Mucosa of rectum (tissue), 2 donors: ENCODE measurements around the gene PI4K2B.

Source experiments
- H3K27ac ChIP-seq, 2 donors: one replicate each; pipeline ENCODE4 v1.7.0; 2013; ENCODE audit warnings: inconsistent platforms in 2 of 2, low read depth in 2 of 2, low read length in 2 of 2
- H3K27me3 ChIP-seq, 2 donors: one replicate each; pipeline ENCODE4 v1.7.0; 2013; ENCODE audit warnings: low read length in 2 of 2; ENCODE audit not compliant: control insufficient read depth in 2 of 2, insufficient read depth in 2 of 2
- H3K36me3 ChIP-seq, 2 donors: one replicate each; pipeline ENCODE4 v1.7.0; 2013; ENCODE audit warnings: low read length in 2 of 2; ENCODE audit not compliant: control insufficient read depth in 2 of 2, insufficient read depth in 2 of 2
- H3K4me1 ChIP-seq, 2 donors: one replicate each; pipeline ENCODE4 v1.7.0; 2013; ENCODE audit warnings: low read length in 2 of 2, mild to moderate bottlenecking in 1 of 2; ENCODE audit not compliant: control insufficient read depth in 2 of 2, insufficient read depth in 2 of 2
- H3K4me3 ChIP-seq, 2 donors: one replicate each; pipeline ENCODE4 v1.7.0; 2013; ENCODE audit warnings: low read length in 2 of 2
- H3K9ac ChIP-seq, 2 donors: one replicate each; pipeline ENCODE4 v1.7.0; 2013; ENCODE audit warnings: low read length in 2 of 2, low read depth in 1 of 2, mild to moderate bottlenecking in 1 of 2
- H3K9me3 ChIP-seq, 2 donors: one replicate each; pipeline ENCODE4 v1.7.0; 2013; ENCODE audit warnings: low read length in 2 of 2; ENCODE audit not compliant: control insufficient read depth in 2 of 2
- donor health status: healthy.
- donor health status: Normal muscosa, but diverticular disease.

The PI4K2B gene

GRCh38 chr4:25258980-25259578 lies 25.2 kb downstream of the PI4K2B start:
- Histone ChIP-seq H3K4me1 (no peaks in the 10 kb centered on the region), H3K27me3 (no peaks in the 10 kb centered on the region), H3K4me3 (no peak overlapping the region), H3K27ac (no peak overlapping the region), H3K9ac (no peak overlapping the region), H3K9me3 (no peaks in the 10 kb centered on the region), H3K36me3 (peaks cover 6 to 44% of the 10 kb centered on the region in 2 donors)

DNA sequence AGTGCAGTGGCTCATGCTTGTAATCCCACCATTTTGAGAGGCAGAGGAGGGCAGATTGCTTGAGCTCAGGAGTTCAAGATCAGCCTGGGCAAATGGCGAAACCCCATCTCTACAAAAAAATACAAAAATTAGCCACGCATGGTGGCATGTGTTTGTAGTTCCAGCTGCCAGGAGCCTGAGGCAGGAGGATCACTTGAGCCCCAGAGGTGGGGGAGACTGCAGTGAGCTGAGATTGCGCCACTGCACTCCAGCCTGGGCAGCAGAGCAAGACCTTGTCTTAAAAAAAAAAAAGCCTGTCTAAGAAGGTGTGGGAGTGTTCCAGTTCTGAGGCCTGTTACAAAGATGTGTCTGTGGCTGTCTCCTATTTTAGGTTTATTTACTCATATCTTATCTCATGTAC lies 38.0 kb downstream of the PI4K2B start:
- H3K36me3 ChIP-seq: peaks cover 4 to 9% of the 10 kb centered on the region in 2 donors
- no peak overlapping the region for H3K9ac ChIP-seq
- H3K9me3 ChIP-seq: no peaks in the 10 kb centered on the region
- no peak overlapping the region for H3K27ac ChIP-seq
- no peak overlapping the region for H3K4me3 ChIP-seq
- H3K27me3 ChIP-seq: no peaks in the 10 kb centered on the region
- no peaks in the 10 kb centered on the region for H3K4me1 ChIP-seq

DNA sequence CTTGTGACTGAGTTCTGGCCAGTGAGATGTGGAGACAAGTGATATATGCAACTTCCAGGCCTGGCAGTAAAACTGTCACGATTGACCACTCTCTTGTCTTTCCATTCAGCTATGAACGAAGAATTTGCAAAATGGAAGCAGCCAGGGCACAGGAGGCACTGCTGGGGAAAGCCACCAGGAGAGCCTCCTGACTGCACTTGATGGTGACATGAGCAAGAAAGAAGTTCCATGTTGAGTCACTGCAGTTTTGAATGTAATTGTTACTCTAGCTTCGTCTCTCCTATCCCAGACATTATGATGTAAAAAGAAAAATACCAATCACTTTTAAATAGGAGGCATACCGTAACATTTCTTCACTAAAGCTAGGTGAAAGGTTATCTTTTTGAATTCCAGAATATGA lies 46.4 kb downstream of the PI4K2B start:
- Histone ChIP-seq H3K4me1 (no peaks in the 10 kb centered on the region), H3K36me3 (peaks cover 7 to 13% of the 10 kb centered on the region in 2 donors), H3K9me3 (no peaks in the 10 kb centered on the region), H3K27me3 (no peaks in the 10 kb centered on the region), H3K9ac (no peak overlapping the region), H3K27ac (no peak overlapping the region), H3K4me3 (no peak overlapping the region)

DNA sequence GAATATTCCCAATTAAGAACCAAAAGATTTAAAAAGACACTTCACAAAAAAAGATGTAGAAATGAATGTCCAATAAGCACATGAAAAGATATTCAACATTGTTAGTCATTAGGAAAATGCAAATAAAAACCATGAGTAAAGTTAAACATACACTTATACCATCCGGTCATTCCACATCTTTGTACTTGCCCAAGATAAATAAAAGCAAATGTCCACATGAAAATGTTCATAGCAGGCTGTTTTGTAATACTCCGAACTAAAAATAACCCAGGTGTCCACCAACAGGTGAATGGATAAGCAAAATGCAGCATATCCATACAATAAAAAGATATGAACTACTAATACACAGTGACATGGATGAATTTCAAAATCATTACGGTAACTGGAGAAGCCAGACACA lies 50.1 kb downstream of the PI4K2B start:
- Histone ChIP-seq H3K36me3 (peaks cover 3 to 7% of the 10 kb centered on the region in 2 donors), H3K9me3 (no peaks in the 10 kb centered on the region), H3K27me3 (no peaks in the 10 kb centered on the region), H3K4me1 (no peaks in the 10 kb centered on the region), H3K9ac (no peak overlapping the region), H3K4me3 (no peak overlapping the region), H3K27ac (no peak overlapping the region)

GRCh38 chr4:25284466-25284865 lies 50.6 kb downstream of the PI4K2B start:
- Histone ChIP-seq H3K9me3 (no peaks in the 10 kb centered on the region), H3K4me1 (no peaks in the 10 kb centered on the region), H3K9ac (no peak overlapping the region), H3K27me3 (no peaks in the 10 kb centered on the region), H3K36me3 (peaks cover 3 to 7% of the 10 kb centered on the region in 2 donors), H3K4me3 (no peak overlapping the region), H3K27ac (no peak overlapping the region)

DNA sequence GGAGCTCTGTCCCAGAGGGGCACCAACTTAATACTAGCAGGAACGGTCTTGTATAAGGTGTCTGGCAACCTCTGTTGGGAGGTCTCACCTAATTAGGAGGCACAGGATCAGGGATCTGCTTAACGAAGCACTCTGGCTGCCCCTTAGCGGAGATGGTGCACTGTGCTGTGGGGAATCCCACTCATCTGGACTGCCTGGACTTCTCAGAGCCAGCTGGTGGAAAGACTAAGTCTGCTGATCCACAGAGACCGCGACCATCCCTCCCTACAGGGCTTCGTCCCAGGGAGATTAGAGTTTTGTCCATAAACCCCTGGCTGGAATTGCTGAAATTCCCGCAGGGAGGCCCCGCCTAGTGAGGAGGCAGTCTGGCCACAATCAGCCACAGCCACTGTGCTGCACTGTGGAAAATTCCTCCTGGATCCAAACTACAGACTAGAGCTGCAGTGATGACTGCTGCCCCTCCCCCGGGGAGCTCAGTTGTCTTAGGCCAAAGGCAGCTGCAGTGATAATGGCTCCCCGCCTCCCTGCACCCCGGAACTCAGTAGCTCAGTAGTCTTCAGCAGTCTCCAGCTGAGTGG lies 56.7 kb downstream of the PI4K2B start:
- Histone ChIP-seq H3K27me3 (no peaks in the 10 kb centered on the region), H3K9ac (no peak overlapping the region), H3K27ac (no peak overlapping the region), H3K4me1 (no peaks in the 10 kb centered on the region), H3K36me3 (no peaks in the 10 kb centered on the region), H3K9me3 (no peaks in the 10 kb centered on the region), H3K4me3 (no peak overlapping the region)

DNA sequence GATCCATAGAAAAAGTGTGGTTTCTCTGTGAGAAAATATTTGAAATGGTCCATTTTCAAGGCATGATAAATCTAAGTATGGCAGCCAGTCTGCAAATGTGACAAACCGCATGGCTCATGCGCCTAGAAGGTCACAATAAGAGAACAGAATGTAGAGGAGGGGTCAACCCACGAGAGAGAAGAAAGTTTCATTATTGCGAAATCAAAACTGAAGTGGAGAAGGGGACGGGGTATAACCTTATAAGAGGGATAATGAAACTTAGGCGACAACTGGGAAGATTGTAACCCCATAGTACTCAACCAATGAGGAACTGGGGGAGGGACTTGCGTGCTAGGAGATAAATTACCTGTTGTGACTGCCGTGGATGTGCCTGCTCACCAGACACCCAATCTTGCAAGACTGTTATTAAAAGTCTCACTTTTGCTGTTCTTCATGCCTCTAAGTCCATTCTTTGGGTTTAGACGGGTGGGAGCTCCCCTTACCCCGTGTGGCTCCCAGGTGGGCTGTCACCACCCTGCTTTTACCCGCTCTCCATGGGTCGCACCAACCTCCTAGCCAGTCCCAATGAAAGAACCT lies 57.4 kb downstream of the PI4K2B start:
- no peak overlapping the region for H3K4me3 ChIP-seq
- H3K9ac ChIP-seq: no peak overlapping the region
- no peaks in the 10 kb centered on the region for H3K4me1 ChIP-seq
- H3K36me3 ChIP-seq: no peaks in the 10 kb centered on the region
- H3K9me3 ChIP-seq: no peaks in the 10 kb centered on the region
- H3K27ac ChIP-seq: no peak overlapping the region
- H3K27me3 ChIP-seq: no peaks in the 10 kb centered on the region

DNA sequence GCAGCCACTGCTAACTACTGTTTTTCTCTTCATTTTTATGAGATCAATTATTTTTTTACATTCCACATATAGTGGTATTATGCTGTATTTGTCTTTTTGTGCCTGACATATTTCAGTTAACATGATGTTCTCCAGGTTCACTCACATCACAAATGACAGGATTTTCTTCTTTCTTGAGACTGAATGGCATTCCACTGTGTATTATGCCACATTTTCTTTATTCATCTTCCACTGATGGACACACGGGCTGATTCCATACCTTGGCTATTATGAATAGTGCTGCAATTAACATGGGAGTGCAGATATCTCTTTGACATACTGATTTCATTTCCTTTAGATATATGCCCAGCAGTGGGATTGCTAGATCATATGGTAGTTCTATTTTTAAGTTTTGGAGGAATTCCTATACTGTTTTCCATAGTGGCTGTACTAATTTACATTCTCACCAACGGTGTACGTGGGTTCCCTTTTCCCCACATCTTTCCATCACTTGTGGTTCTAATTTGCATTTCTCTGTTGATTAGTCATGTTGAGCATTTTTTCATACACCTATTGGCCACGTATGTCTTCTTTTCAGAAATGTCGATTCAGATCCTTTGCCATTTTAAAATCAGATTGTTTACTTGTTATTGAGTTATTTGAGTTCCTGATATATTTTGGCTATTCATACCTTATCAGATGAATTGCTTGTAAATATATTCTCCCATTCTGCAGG lies 63.9 kb downstream of the PI4K2B start:
- H3K4me3 ChIP-seq: no peak overlapping the region
- H3K9me3 ChIP-seq: no peaks in the 10 kb centered on the region
- H3K27ac ChIP-seq: no peak overlapping the region
- peaks cover 4 to 5% of the 10 kb centered on the region in 2 donors for H3K4me1 ChIP-seq
- no peaks in the 10 kb centered on the region for H3K27me3 ChIP-seq
- no peaks in the 10 kb centered on the region for H3K36me3 ChIP-seq
- no peak overlapping the region for H3K9ac ChIP-seq

DNA sequence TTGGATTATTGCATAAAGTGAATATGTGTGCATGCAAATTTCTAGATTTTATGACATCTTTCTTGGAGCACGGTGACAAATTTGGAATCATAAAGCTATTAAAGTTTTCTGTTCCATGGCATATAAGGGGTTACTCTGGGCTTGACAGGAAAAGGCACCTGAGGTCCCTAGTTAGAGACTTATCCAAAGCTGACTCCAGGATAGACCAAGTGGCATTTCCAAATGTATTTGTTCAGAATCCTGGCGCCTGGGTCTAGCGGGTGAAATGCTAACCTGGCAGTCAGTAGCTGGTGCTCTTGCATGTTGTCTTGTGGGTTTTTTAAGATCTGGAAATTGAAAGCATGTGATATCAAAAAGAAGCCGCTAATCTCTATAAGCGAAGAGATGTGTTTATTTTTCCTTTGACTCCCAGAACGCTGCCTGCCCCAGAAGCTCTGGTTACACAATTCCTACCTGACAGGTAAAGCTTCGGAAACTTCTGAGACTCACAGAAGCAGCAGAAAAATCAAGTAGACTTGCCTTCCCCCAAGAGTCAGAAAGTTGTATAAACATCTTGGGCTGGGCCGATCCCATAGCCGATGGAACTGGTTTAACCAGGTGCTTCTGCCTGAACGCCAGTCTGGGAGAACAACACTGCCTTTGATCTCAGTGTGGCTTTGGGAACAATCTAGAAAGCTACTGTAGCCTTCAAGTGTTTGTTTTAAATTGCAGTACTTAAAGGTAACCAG lies 65.8 kb downstream of the PI4K2B start:
- H3K9me3 ChIP-seq: no peaks in the 10 kb centered on the region
- peak overlapping the region in 1 of 2 donors; percentile 40 for H3K9ac ChIP-seq
- H3K36me3 ChIP-seq: no peaks in the 10 kb centered on the region
- peaks cover 4 to 5% of the 10 kb centered on the region in 2 donors for H3K4me1 ChIP-seq
- peak overlapping the region; percentile 32 to 38 for H3K4me3 ChIP-seq
- H3K27ac ChIP-seq: peak overlapping the region; percentile 53 to 75
- H3K27me3 ChIP-seq: no peaks in the 10 kb centered on the region

GRCh38 chr4:25301471-25301870 lies 67.6 kb downstream of the PI4K2B start:
- H3K4me3 ChIP-seq: no peak overlapping the region
- no peak overlapping the region for H3K9ac ChIP-seq
- H3K36me3 ChIP-seq: no peaks in the 10 kb centered on the region
- no peaks in the 10 kb centered on the region for H3K9me3 ChIP-seq
- no peaks in the 10 kb centered on the region for H3K27me3 ChIP-seq
- H3K4me1 ChIP-seq: peaks cover 4 to 5% of the 10 kb centered on the region in 2 donors
- H3K27ac ChIP-seq: no peak overlapping the region
